Prostate gland (tissue), 2 donors: Measurements from ENCODE around the gene ABCA7. TPM values are rescaled to one million over a fixed set of nuclear protein-coding genes. Genes with fewer than 3 reads are reported as not detected.

Experiments
- DNase-seq: peaks from one replicate; pipeline ENCODE4 v3.0.0-alpha.2; 2019; ENCODE audit warnings: low spot score
- H3K27ac ChIP-seq, 2 donors: fragments of 200-600 bp; sonication (generic); 2 replicates each; pipeline ENCODE4 v1.5.1; 2017 to 2019
- H3K27me3 ChIP-seq: fragments of 200-600 bp; sonication (generic); replicated peaks from 2 replicates; pipeline ENCODE4 v1.5.1; 2019; ENCODE audit not compliant: insufficient read depth
- H3K36me3 ChIP-seq, 2 donors: fragments of 200-600 bp; sonication (generic); 1 replicate in 1 of 2; 2 replicates in 1 of 2; pipeline versions ENCODE4 v1.5.1 to v1.8.1; 2017 to 2019
- H3K4me1 ChIP-seq: fragments of 200-600 bp; sonication (generic); replicated peaks from 2 replicates; pipeline ENCODE4 v1.5.1; 2019
- H3K4me3 ChIP-seq, 2 donors: fragments of 200-600 bp; sonication (generic); 2 replicates each; pipeline ENCODE4 v1.5.1; 2017 to 2019
- H3K9me3 ChIP-seq: fragments of 200-600 bp; sonication (generic); 2 replicates; pipeline ENCODE4 v1.5.1; 2017
- CTCF ChIP-seq, 4 experiments: fragments of 200-600 bp in 2 of 4; fragments of 450-650 bp in 2 of 4; sonication (generic) in 2 of 4; IDR thresholded peaks; 1 replicate in 3 of 4; 2 replicates in 1 of 4; pipeline ENCODE4 v1.5.1; 2016 to 2019; ENCODE audit warnings: antibody characterized with exemption in 4 of 4, mild to moderate bottlenecking in 2 of 4, moderate library complexity in 2 of 4
- POLR2A ChIP-seq: fragments of 450-650 bp; IDR thresholded peaks from one replicate; pipeline ENCODE4 v1.6.1; 2016; ENCODE audit warnings: antibody characterized with exemption, mild to moderate bottlenecking
- POLR2AphosphoS5 ChIP-seq: sonication (generic); formaldehyde crosslinking; IDR thresholded peaks from one replicate; pipeline ENCODE4 v1.6.1; 2017; ENCODE audit warnings: antibody characterized with exemption
- WGBS: methylation state at CpG from one replicate; pipeline ENCODE4 v1.1.5; 2018; 5-methylcytosine and 5-hydroxymethylcytosine counted together
- intact Hi-C: fragments of 100-400 bp; cut with DNase I; formaldehyde crosslinking; loops from one replicate; pipeline ENCODE4 v1.14.2; 2022
- total RNA-seq, 2 donors: library from RNA; depleted of rRNA; stranded (reverse); fragments of >200 nt; gene quantifications; one replicate each; pipeline ENCODE4 v1.1.0, GENCODE V29; 2016

The ABCA7 gene
- total RNA-seq, 2 donors from 2014 or later = 16.2 to 25.1 TPM

- no peak for DNase-seq
- Histone ChIP-seq H3K4me3 (peak overlapping the region; percentile 28 to 43), H3K27ac (no peak overlapping the region), H3K4me1 (peaks cover 3% of the 10 kb centered on the region), H3K27me3 (no peaks in the 10 kb centered on the region), H3K36me3 (no peaks in the 10 kb centered on the region), H3K9me3 (no peaks in the 10 kb centered on the region)
- TF ChIP-seq CTCF (IDR thresholded peaks at IDR 0.05) = no peak
- no peak for TF ChIP-seq POLR2A
- no peak for TF ChIP-seq POLR2AphosphoS5
- intact Hi-C loops = no loop called here
- 42% methylated on average over 26 of the region's 26 CpGs for WGBS
Measured at GRCh38 chr19:1041272-1041834, 1.4 kb downstream of the ABCA7 start.

- H3K27ac ChIP-seq = no peak overlapping the region
- DNase-seq = no peak
- H3K4me3 ChIP-seq = no peak overlapping the region
- peaks cover 3% of the 10 kb centered on the region for H3K4me1 ChIP-seq
- intact Hi-C loops = no loop called here
- TF ChIP-seq POLR2A = no peak
- no peak for TF ChIP-seq POLR2AphosphoS5
- TF ChIP-seq CTCF (IDR thresholded peaks at IDR 0.05) = no peak
- H3K36me3 ChIP-seq = no peaks in the 10 kb centered on the region
- no peaks in the 10 kb centered on the region for H3K27me3 ChIP-seq
- H3K9me3 ChIP-seq = no peaks in the 10 kb centered on the region
- 84% methylated on average over 25 of the region's 43 CpGs for WGBS
Measured at GRCh38 chr19:1041835-1042685, 2.2 kb downstream of the ABCA7 start.

GRCh38 chr19:1042689-1043511 lies 3.0 kb downstream of the ABCA7 start:
- no peak for DNase-seq
- no peak overlapping the region for H3K27ac ChIP-seq
- no peak overlapping the region for H3K4me3 ChIP-seq

GRCh38 chr19:1045247-1045603 lies 5.3 kb downstream of the ABCA7 start:
- no peak for DNase-seq
- TF ChIP-seq POLR2A = no peak
- no peak for TF ChIP-seq POLR2AphosphoS5
- no peak for TF ChIP-seq CTCF (IDR thresholded peaks at IDR 0.05)
- H3K4me1 ChIP-seq = no peaks in the 10 kb centered on the region
- H3K27ac ChIP-seq = no peak overlapping the region
- no peaks in the 10 kb centered on the region for H3K9me3 ChIP-seq
- no peaks in the 10 kb centered on the region for H3K36me3 ChIP-seq
- H3K27me3 ChIP-seq = no peaks in the 10 kb centered on the region
- 84% methylated on average over 10 of the region's 10 CpGs for WGBS
- no peak overlapping the region for H3K4me3 ChIP-seq
- intact Hi-C loops = no loop called here

More at GRCh38 chr19:1042689-1043511, 3.0 kb downstream of the ABCA7 start:
- Histone ChIP-seq H3K27me3 (no peaks in the 10 kb centered on the region), H3K9me3 (no peaks in the 10 kb centered on the region), H3K36me3 (no peaks in the 10 kb centered on the region), H3K4me1 (peaks cover 3% of the 10 kb centered on the region)
- intact Hi-C loops = no loop called here
- TF ChIP-seq CTCF (IDR thresholded peaks at IDR 0.05) (no peak), POLR2AphosphoS5 (no peak), POLR2A (no peak)
- WGBS = 73% methylated on average over 23 of the region's 23 CpGs
